ENCODE data around the gene RAB3B. TPM values are rescaled to one million over a fixed set of nuclear protein-coding genes. Genes with fewer than 3 reads are reported as not detected.

RAB3B gene
- total RNA-seq, 2 experiments from 2014 or later: 0.11 to 0.13 TPM

DNA sequence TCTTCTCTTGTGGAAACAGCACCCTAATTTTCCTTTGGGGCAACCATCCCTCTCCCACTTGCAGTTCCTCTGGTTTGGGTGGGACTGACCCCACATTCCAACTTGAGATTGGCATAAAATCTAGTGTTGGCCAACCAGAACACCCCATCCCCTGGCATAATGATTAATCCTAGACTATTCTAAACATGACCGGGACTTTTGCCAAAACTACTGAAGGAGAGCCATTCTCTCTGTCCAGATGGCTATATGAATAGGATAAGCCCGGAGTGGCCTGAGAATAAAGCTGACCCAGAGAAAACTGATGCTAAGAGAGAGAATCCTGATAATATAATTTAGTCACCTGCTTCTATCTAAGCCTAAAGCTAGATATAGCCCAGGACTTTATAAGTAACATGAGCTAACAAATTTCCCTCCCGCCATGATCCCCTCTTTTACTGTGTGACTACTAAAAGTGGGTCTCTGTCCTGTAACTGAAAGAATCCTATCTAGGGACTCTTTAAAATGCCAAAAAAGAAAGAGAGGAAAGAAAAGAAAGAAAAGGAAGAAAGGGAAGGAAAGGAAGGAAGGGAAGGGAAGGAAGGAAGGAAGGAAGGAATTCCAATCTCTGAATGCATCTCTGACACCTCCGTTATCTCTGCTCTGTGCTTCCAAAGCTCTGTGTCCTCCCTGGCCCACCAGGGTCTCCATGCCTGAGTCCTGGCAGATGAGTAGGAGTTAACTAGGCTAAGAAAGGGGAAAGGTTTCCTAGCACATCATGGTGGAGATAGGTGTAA lies 84.0 kb downstream of the RAB3B start:
- H3K27ac Mint-ChIP-seq: no peak overlapping the region
- no peaks in the 10 kb centered on the region for H3K9me3 Mint-ChIP-seq
- ATAC-seq (no peak), DNase-seq (no peak)
- ChIA-PET CTCF (interaction anchor here (0.5 to 3.3 kb wide), 4 partner anchors 8 to 1919 kb away, joined by 3 to 13 read pairs (median 4); no protein-coding TSS in a partner anchor), POLR2A (no interaction called here)
- intact Hi-C loops (cut with micrococcal nuclease): no loop called here
- TF ChIP-seq, protein P1, sequence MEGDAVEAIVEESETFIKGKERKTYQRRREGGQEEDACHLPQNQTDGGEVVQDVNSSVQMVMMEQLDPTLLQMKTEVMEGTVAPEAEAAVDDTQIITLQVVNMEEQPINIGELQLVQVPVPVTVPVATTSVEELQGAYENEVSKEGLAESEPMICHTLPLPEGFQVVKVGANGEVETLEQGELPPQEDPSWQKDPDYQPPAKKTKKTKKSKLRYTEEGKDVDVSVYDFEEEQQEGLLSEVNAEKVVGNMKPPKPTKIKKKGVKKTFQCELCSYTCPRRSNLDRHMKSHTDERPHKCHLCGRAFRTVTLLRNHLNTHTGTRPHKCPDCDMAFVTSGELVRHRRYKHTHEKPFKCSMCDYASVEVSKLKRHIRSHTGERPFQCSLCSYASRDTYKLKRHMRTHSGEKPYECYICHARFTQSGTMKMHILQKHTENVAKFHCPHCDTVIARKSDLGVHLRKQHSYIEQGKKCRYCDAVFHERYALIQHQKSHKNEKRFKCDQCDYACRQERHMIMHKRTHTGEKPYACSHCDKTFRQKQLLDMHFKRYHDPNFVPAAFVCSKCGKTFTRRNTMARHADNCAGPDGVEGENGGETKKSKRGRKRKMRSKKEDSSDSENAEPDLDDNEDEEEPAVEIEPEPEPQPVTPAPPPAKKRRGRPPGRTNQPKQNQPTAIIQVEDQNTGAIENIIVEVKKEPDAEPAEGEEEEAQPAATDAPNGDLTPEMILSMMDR (IDR thresholded peaks at IDR 0.05): no peak
- H3K4me1 Mint-ChIP-seq (ENCODE audit: low read depth): peaks cover 4% of the 10 kb centered on the region
- no peaks in the 10 kb centered on the region for H3K36me3 Mint-ChIP-seq (ENCODE audit: low read depth)
- no peak overlapping the region for H3K4me3 Mint-ChIP-seq
- H3K27me3 Mint-ChIP-seq: peaks cover 2% of the 10 kb centered on the region

DNA sequence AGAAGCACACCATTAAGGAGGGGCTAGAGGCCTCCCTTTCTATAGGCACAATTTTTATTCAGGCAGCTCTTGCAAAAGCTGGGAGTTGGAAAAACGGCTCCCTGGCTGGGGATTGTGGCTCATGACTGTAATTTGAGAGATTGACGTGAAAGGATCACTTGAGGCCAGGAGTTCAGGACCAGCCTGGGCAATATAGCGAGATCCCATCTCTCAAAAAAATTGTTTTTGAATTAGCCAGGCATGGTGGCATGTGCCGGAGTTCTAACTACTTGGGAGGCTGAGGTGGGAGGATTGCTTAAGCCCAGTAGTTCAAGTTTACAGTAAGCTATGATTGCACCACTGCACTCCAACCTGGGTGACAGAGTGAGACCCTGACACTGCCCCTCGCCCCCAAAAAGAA lies 88.0 kb downstream of the RAB3B start:
- DNase-seq: no peak
- intact Hi-C loops (cut with micrococcal nuclease): no loop called here
- H3K27ac Mint-ChIP-seq: no peak overlapping the region
- H3K4me1 Mint-ChIP-seq (ENCODE audit: low read depth): peaks cover 4% of the 10 kb centered on the region
- no peaks in the 10 kb centered on the region for H3K36me3 Mint-ChIP-seq (ENCODE audit: low read depth)
- POLR2A ChIA-PET: interaction anchor here (0.8 kb wide), 1 partner anchor 11 kb away, joined by 3 read pairs; no protein-coding TSS in a partner anchor
- TF ChIP-seq, protein P1 (IDR thresholded peaks at IDR 0.05): no peak
- ATAC-seq: no peak
- no peak overlapping the region for H3K4me3 Mint-ChIP-seq
- no peaks in the 10 kb centered on the region for H3K9me3 Mint-ChIP-seq
- CTCF ChIA-PET: interaction anchor here (1.1 to 1.7 kb wide), 2 partner anchors 22 to 99 kb away, joined by 3 to 6 read pairs; no protein-coding TSS in a partner anchor
- H3K27me3 Mint-ChIP-seq: peaks cover 11% of the 10 kb centered on the region

DNA sequence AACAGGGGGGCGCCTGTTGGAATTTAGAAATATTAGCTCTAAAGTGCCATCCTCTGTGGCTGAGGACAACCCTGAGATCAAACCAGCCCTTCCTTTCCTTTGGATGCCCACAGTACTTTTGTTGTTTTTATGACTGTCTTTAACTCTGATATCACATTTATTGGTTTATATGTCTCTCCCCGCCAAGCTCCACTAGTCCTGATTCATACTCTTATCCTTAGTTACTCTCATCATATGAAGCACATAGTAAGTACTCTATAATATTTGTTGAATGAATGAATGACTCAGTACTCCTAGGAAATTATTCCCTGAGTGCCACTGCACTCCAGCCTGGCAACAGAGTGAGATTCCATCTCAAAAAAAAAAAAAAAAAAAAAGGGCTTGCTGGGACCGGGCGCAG lies 89.3 kb downstream of the RAB3B start:
- H3K36me3 Mint-ChIP-seq (ENCODE audit: low read depth): no peaks in the 10 kb centered on the region
- DNase-seq (no peak), ATAC-seq (no peak)
- H3K9me3 Mint-ChIP-seq: no peaks in the 10 kb centered on the region
- ChIA-PET POLR2A (interaction anchor here (0.6 kb wide), 1 partner anchor 1707 kb away, joined by 3 read pairs; no protein-coding TSS in a partner anchor), CTCF (interaction anchor here (5.4 kb wide), 1 partner anchor 97 kb away, joined by 39 read pairs; no protein-coding TSS in a partner anchor)
- no peak overlapping the region for H3K27ac Mint-ChIP-seq
- TF ChIP-seq, protein P1 (IDR thresholded peaks at IDR 0.05): no peak
- intact Hi-C loops (cut with micrococcal nuclease): no loop called here
- no peak overlapping the region for H3K4me3 Mint-ChIP-seq
- peaks cover 2% of the 10 kb centered on the region for H3K4me1 Mint-ChIP-seq (ENCODE audit: low read depth)
- peaks cover 16% of the 10 kb centered on the region for H3K27me3 Mint-ChIP-seq

DNA sequence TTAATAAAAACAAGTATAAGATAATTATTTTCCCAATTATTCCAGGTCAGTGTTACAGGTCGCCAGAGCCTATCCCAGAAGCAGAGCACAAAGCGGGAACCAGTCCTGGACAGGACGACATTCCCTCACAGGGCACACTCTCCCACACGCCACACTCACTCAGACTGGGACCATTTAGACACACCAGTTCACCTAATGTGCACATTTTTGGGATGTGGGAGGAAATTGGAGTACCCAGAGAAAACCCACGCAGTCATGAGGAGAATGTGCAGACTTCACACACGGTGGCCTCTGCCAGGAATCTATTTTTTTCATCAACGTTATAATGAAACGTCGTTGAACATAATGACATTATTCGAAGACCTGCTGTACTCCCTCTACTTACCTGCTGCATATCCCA lies 91.5 kb downstream of the RAB3B start:
- POLR2A ChIA-PET: no interaction called here
- CTCF ChIA-PET: interaction anchor here (1.4 to 5.4 kb wide), 3 partner anchors 27 to 103 kb away, joined by 5 to 39 read pairs (median 22); no protein-coding TSS in a partner anchor
- Mint-ChIP-seq H3K27me3 (peaks cover 29% of the 10 kb centered on the region), H3K27ac (no peak overlapping the region), H3K4me1 (ENCODE audit: low read depth) (peaks cover 2% of the 10 kb centered on the region), H3K36me3 (ENCODE audit: low read depth) (no peaks in the 10 kb centered on the region), H3K9me3 (no peaks in the 10 kb centered on the region), H3K4me3 (no peak overlapping the region)
- intact Hi-C loops (cut with micrococcal nuclease): no loop called here
- TF ChIP-seq, protein P1 (IDR thresholded peaks at IDR 0.05): no peak
- DNase-seq: no peak
- no peak for ATAC-seq
